Subcutaneous adipose tissue (tissue), 4 donors: ENCODE measurements around the gene SHROOM3. TPM values are rescaled to one million over a fixed set of nuclear protein-coding genes. Genes with fewer than 3 reads are reported as not detected.

Experiments used
- CTCF ChIP-seq: fragments of 450-650 bp; IDR thresholded peaks from one replicate; pipeline ENCODE4 v1.5.1; 2016; ENCODE audit warnings: low read depth, mild to moderate bottlenecking, control low read depth, antibody characterized with exemption, moderate library complexity
- total RNA-seq, 4 donors: library from RNA; depleted of rRNA; stranded (reverse); fragments of >200 nt; gene quantifications; one replicate each; pipeline ENCODE4 v1.1.0, GENCODE V29; 2016

Gene SHROOM3
- total RNA-seq, 4 donors from 2014 or later: 0.22 to 0.38 (median 0.33) TPM; not detected in 1

DNA sequence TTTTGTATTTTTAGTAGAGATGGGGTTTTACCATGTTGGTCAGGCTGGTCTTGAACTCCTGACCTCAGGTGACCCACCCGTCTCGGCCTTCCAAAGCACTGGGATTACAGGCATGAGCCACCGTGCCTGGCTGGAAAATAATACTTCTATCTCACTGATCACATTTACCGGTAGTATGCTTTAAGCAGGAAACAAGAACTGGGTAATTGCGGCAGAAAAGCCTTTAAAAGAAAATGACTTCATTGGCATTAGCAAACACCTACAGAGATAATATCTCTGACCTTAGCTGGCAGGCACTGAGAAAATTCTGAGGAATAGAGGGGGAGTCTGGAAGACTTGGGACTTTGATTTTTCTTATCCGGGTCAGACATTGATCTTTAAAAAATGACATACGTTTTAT is 78.5 kb downstream of the SHROOM3 start:
- no peak for TF ChIP-seq CTCF

DNA sequence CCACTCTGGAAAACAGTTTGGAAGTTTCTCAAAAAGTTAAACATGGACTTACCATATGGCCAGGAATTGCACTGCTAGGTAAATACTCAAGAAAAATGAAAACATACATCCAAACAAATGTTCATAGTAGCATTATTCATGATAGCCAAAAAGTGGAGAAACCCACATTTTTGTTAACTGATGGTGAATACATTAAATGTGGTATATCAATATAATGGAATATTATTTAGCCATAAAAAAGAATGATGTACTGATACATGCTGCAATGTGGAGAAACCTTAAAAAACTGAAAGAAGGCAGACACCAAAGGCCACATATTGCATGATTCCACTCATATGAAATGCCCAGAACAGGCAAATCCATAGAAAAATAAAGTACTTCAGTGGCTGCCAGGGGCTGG is 79.1 kb downstream of the SHROOM3 start:
- no peak for TF ChIP-seq CTCF

- no peak for TF ChIP-seq CTCF
These were observed 81.2 kb downstream of the SHROOM3 start for GRCh38 chr4:76515975-76516843.

GRCh38 chr4:76518241-76518640 is 83.2 kb downstream of the SHROOM3 start:
- no peak for TF ChIP-seq CTCF

DNA sequence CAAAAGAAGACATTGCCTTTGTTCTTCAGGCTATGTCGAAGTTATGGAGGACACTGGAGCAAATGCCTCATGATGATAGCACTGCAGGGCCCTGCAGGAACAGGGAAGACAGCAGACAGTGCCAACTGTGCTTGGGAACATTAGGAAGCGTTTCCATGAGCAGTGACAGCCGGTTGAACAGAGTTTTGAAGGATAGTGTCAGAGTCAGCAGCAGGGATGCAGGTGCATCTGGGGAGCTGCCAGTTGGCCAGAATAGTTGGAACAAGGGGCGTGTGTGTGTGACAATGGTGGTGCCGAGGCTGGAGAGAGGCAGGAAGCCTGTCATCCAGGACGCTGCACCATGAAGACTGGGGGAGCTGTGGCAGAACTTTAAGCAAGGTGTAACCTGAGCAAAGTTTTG is 88.6 kb downstream of the SHROOM3 start:
- no peak for TF ChIP-seq CTCF

- TF ChIP-seq CTCF: no peak
These were observed 90.7 kb downstream of the SHROOM3 start for GRCh38 chr4:76525751-76526150.

- TF ChIP-seq CTCF: no peak
These were observed 91.6 kb downstream of the SHROOM3 start for GRCh38 chr4:76526585-76526990.
